Measurements from ENCODE around the gene SPSB1.

SPSB1 gene

GRCh38 chr1:9286556-9286955 lies 6.1 kb upstream of the SPSB1 start:
- H3K4me3 ChIP-seq (ENCODE audit: low read length) = no peak overlapping the region
- TF ChIP-seq CTCF (conservative IDR thresholded peaks at IDR 0.05; ENCODE audit: low read depth, low read length) = no peak
- DNase-seq (ENCODE audit: low read depth) = no peak

GRCh38 chr1:9289090-9289534 lies 3.6 kb upstream of the SPSB1 start:
- DNase-seq (ENCODE audit: low read depth) = no peak
- no peak overlapping the region for H3K4me3 ChIP-seq (ENCODE audit: low read length)
- TF ChIP-seq CTCF (conservative IDR thresholded peaks at IDR 0.05; ENCODE audit: low read depth, low read length) = peak; percentile 93

- peak; percentile 79 for DNase-seq (ENCODE audit: low read depth)
- H3K4me3 ChIP-seq (ENCODE audit: low read length) = no peak overlapping the region
- no peak for TF ChIP-seq CTCF (conservative IDR thresholded peaks at IDR 0.05; ENCODE audit: low read depth, low read length)
Observed at GRCh38 chr1:9289711-9290485, 2.8 kb upstream of the SPSB1 start.

GRCh38 chr1:9291914-9292360 lies 757 bp upstream of the SPSB1 start:
- no peak for TF ChIP-seq CTCF (conservative IDR thresholded peaks at IDR 0.05; ENCODE audit: low read depth, low read length)

GRCh38 chr1:9293241-9293532 lies 493 bp downstream of the SPSB1 start:
- TF ChIP-seq CTCF (conservative IDR thresholded peaks at IDR 0.05; ENCODE audit: low read depth, low read length) = no peak
- DNase-seq (ENCODE audit: low read depth) = no peak
- H3K4me3 ChIP-seq (ENCODE audit: low read length) = peak overlapping the region; percentile 94

More at GRCh38 chr1:9291914-9292360, 757 bp upstream of the SPSB1 start:
- peak; percentile 67 for DNase-seq (ENCODE audit: low read depth)
- peak overlapping the region; percentile 62 for H3K4me3 ChIP-seq (ENCODE audit: low read length)

- no peak for DNase-seq (ENCODE audit: low read depth)
- TF ChIP-seq CTCF (conservative IDR thresholded peaks at IDR 0.05; ENCODE audit: low read depth, low read length) = no peak
- H3K4me3 ChIP-seq (ENCODE audit: low read length) = peak overlapping the region; percentile 94
Observed at GRCh38 chr1:9293533-9294404, 1.1 kb downstream of the SPSB1 start.
